Activated CD4-positive, alpha-beta memory T cell treated with anti-CD3 and anti-CD28 coated beads for 36 hours (primary cell): ENCODE data around the gene GAL3ST2. TPM values are rescaled to one million over a fixed set of nuclear protein-coding genes. Genes with fewer than 3 reads are reported as not detected.
A peak's percentile ranks its signal among the peaks of the same experiment; 100 is the strongest.

Experiments used
- CTCF ChIA-PET: fragments of 350-600 bp; sonication (Branson Sonifier 250); formaldehyde crosslinking; loops from one replicate; lab custom pipeline; 2021; ENCODE audit warnings: antibody characterized with exemption, inconsistent platforms; lab: Charles Lee
- POLR2A ChIA-PET: fragments of 350-600 bp; sonication (Branson Sonifier 250); formaldehyde crosslinking; loops from one replicate; lab custom pipeline; 2021; ENCODE audit warnings: antibody characterized with exemption; lab: Charles Lee
- DNase-seq: peaks from one replicate; pipeline ENCODE4 v3.0.0-alpha.2; 2020
- H3K27ac Mint-ChIP-seq: one replicate; pipeline ENCODE4 v1.8.0; 2021; ENCODE audit warnings: mixed read lengths
- H3K27me3 Mint-ChIP-seq: one replicate; pipeline ENCODE4 v1.8.0; 2021; ENCODE audit warnings: mixed read lengths
- H3K36me3 Mint-ChIP-seq: one replicate; pipeline ENCODE4 v1.8.0; 2021; ENCODE audit warnings: mixed read lengths
- H3K4me1 Mint-ChIP-seq: one replicate; pipeline ENCODE4 v1.8.0; 2021; ENCODE audit warnings: low read depth, mixed read lengths
- H3K4me3 Mint-ChIP-seq: one replicate; pipeline ENCODE4 v1.8.0; 2021; ENCODE audit warnings: mild to moderate bottlenecking, mixed read lengths
- H3K9me3 Mint-ChIP-seq: one replicate; pipeline ENCODE4 v1.8.0; 2021; ENCODE audit warnings: mixed read lengths
- intact Hi-C: fragments of 100-400 bp; cut with micrococcal nuclease; formaldehyde crosslinking; loops from one replicate; pipeline ENCODE4 v1.15.1; 2023
- total RNA-seq, 2 experiments: library from RNA; stranded (reverse); gene quantifications; one replicate each; pipeline ENCODE4 v1.2.3, GENCODE V29; 2021

The GAL3ST2 gene
- total RNA-seq, 2 experiments from 2014 or later = 0.65 to 0.93 TPM

DNA sequence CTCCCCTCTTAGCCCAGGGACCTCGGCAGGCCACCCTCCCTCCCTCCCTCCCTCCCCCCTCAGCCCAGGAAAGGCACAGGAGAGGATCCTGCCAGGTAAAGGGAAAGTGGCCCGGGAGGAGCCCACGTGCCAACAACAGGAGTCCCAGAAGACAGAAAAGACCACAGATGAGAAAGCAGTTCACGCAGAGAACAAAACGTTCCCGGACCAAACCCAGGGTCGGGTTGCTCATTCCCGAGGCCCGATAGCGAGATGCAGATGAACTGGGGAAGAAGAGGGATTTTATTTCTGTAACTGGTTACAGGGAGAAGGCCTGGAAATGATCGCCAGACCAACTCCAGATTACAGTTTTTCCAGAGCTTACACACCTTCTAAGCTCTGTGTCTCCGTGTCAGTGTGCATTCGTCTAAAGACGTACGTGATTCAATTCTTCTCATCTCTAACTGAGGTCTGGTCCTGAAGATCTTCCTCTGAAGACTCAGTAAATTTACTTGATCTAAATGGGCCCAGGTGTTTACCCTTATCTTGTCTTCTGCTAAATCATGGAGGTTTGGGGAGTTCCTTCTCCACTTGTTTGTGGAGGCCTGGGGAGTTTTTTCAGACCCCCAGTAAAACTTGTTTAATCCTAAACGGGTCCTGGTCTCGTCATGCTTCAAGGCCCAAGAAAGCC lies 31.6 kb downstream of the GAL3ST2 start:
- Mint-ChIP-seq H3K4me1 (peaks cover 9% of the 10 kb centered on the region), H3K9me3 (no peaks in the 10 kb centered on the region), H3K36me3 (no peaks in the 10 kb centered on the region), H3K4me3 (no peak overlapping the region), H3K27ac (no peak overlapping the region), H3K27me3 (peaks cover 6% of the 10 kb centered on the region)
- CTCF ChIA-PET = no interaction called here
- DNase-seq = peak; percentile 5
- intact Hi-C loops = no loop called here
- POLR2A ChIA-PET = no interaction called here

GRCh38 chr2:241808721-241809382 lies 32.2 kb downstream of the GAL3ST2 start, which contains the start of gene NEU4:
NEU4 (plus strand) TSS chr2:241809193; CDS start chr2:241814485, 5,292 bp downstream.
- POLR2A ChIA-PET = no interaction called here
- intact Hi-C loops = no loop called here
- H3K9me3 Mint-ChIP-seq = no peaks in the 10 kb centered on the region
- no peak within 1 kb of the TSS for H3K4me3 Mint-ChIP-seq
- peaks cover 4% of the 10 kb centered on the region for H3K27me3 Mint-ChIP-seq
- peaks cover 7% of the 10 kb centered on the region for H3K4me1 Mint-ChIP-seq
- CTCF ChIA-PET = no interaction called here
- H3K36me3 Mint-ChIP-seq = no peaks in the 10 kb centered on the region
- H3K27ac Mint-ChIP-seq = no peak within 1 kb of the TSS
- no peak for DNase-seq

DNA sequence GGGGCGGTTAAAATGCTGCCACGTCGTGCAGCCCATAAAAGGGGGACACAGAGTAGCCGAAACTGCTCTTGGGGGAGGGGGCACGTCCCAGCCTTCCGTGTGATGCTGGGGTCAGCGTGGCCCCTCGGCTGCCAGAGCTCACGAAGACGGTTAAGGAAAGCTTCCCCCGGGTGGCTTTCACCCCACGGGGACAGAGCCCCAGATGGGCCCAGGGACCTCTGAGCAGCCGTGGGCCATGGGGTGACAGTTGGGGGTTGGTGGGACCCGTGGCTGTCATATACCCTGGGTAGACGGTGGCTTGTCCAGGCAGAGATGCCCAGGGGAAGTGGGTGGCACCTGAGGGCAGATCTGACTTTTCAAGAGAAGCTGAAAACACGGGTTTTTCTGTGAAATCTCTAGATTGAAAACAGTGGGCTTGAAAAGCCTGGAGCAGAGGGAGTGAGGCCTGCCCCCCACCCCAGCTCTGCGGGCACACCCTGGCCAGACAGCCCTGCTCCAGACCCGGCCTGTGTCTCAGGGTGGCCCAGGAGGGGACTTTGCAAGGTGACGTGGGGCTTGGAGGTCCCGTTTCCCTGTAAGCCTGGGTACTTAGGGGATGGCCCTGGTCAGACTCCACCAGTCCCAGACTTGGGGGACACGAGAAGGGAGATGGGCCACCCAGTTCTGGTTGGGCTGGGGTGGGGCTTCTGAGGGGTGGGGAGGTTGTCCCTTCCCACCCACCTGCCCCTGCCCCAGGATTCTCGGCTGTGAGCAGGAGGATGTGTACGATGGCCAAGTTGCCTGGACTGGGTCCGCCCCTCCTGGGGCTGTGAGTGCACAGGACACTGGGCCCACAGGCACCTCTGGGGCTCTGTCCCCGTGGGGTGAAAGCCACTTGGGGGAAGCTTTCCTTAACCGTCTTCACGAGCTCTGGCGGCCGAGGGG lies 33.0 kb downstream of the GAL3ST2 start:
- Mint-ChIP-seq H3K4me3 (no peak overlapping the region), H3K36me3 (no peaks in the 10 kb centered on the region), H3K27me3 (peaks cover 4% of the 10 kb centered on the region), H3K27ac (no peak overlapping the region), H3K9me3 (no peaks in the 10 kb centered on the region), H3K4me1 (peaks cover 6% of the 10 kb centered on the region)
- DNase-seq = peak; percentile 7
- POLR2A ChIA-PET = no interaction called here
- CTCF ChIA-PET = no interaction called here
- intact Hi-C loops = no loop called here

DNA sequence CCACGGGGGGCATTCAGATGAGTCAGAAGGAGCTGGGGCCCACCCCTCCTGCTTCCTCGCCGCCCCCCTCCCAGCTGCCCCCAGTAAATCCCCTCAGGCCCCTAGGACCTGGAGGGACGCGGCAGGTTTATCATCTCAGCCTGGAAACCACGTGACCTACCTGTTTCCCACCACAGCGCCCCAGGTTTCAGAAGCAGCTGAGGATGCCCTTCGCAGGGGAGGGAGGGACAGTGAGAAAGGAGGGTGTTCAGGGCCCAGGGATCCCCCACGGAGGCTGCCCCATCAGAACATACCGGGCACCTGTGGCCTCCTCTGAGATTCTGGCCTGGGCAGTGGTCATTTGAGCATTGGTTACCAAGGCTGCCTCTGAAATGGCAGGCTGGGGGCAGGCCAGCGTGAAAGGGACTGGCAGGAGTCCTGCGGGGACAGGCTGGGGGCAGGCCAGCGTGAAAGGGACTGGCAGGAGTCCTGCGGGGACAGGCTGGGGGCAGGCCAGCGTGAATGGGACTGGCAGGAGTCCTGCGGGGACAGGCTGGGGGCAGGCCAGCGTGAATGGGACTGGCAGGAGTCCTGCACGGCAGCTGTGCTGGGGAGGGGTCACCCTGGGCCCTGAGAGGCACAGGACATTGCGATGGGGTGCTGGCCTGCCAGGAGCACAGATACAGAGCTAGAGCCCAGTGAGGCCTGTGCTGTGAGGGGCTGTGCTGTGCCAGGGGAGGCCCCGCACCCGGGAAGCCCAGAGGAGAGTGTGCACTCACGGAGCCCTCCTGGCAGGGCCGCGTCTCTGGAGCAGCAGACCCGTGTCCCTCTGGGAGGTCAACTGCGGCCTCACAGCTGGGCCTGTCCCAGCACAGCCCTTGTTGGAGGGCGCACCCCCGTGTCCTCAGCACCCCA lies 33.9 kb downstream of the GAL3ST2 start:
- DNase-seq = peak; percentile 7
- Mint-ChIP-seq H3K27ac (no peak overlapping the region), H3K36me3 (no peaks in the 10 kb centered on the region), H3K27me3 (peaks cover 4% of the 10 kb centered on the region), H3K4me3 (no peak overlapping the region), H3K9me3 (no peaks in the 10 kb centered on the region), H3K4me1 (peaks cover 2% of the 10 kb centered on the region)
- intact Hi-C loops = no loop called here
- ChIA-PET POLR2A (no interaction called here), CTCF (no interaction called here)

GRCh38 chr2:241811201-241811951 lies 34.8 kb downstream of the GAL3ST2 start:
- Mint-ChIP-seq H3K4me3 (no peak overlapping the region), H3K9me3 (no peaks in the 10 kb centered on the region), H3K27ac (no peak overlapping the region), H3K36me3 (no peaks in the 10 kb centered on the region), H3K27me3 (peaks cover 4% of the 10 kb centered on the region), H3K4me1 (peaks cover 2% of the 10 kb centered on the region)
- intact Hi-C loops = no loop called here
- DNase-seq = peak; percentile 8
- POLR2A ChIA-PET = no interaction called here
- CTCF ChIA-PET = no interaction called here

- Mint-ChIP-seq H3K36me3 (no peaks in the 10 kb centered on the region), H3K4me3 (no peak overlapping the region), H3K27ac (no peak overlapping the region), H3K4me1 (peaks cover 3% of the 10 kb centered on the region), H3K27me3 (peaks cover 4% of the 10 kb centered on the region), H3K9me3 (no peaks in the 10 kb centered on the region)
- intact Hi-C loops = no loop called here
- DNase-seq = no peak
- CTCF ChIA-PET = interaction anchor here (0.6 kb wide), 1 partner anchor 67 kb away, joined by 4 read pairs; no protein-coding TSS in a partner anchor
- POLR2A ChIA-PET = no interaction called here
Measured at GRCh38 chr2:241811952-241812729, 35.5 kb downstream of the GAL3ST2 start.

- peaks cover 4% of the 10 kb centered on the region for H3K27me3 Mint-ChIP-seq
- H3K4me3 Mint-ChIP-seq = no peak overlapping the region
- H3K4me1 Mint-ChIP-seq = peaks cover 9% of the 10 kb centered on the region
- H3K36me3 Mint-ChIP-seq = no peaks in the 10 kb centered on the region
- CTCF ChIA-PET = interaction anchor here (0.6 kb wide), 1 partner anchor 66 kb away, joined by 4 read pairs; no protein-coding TSS in a partner anchor
- no peak overlapping the region for H3K27ac Mint-ChIP-seq
- H3K9me3 Mint-ChIP-seq = no peaks in the 10 kb centered on the region
- intact Hi-C loops = no loop called here
- peak; percentile 9 for DNase-seq
- POLR2A ChIA-PET = no interaction called here
Measured at GRCh38 chr2:241812730-241813643, 36.4 kb downstream of the GAL3ST2 start.

- no peaks in the 10 kb centered on the region for H3K27me3 Mint-ChIP-seq
- intact Hi-C loops = no loop called here
- H3K36me3 Mint-ChIP-seq = no peaks in the 10 kb centered on the region
- CTCF ChIA-PET = no interaction called here
- H3K27ac Mint-ChIP-seq = no peak overlapping the region
- H3K4me3 Mint-ChIP-seq = no peak overlapping the region
- no peaks in the 10 kb centered on the region for H3K9me3 Mint-ChIP-seq
- peaks cover 9% of the 10 kb centered on the region for H3K4me1 Mint-ChIP-seq
- POLR2A ChIA-PET = no interaction called here
- DNase-seq = peak; percentile 17
Measured at GRCh38 chr2:241813644-241814392, 37.2 kb downstream of the GAL3ST2 start.

- H3K4me1 Mint-ChIP-seq = peaks cover 9% of the 10 kb centered on the region
- ChIA-PET POLR2A (no interaction called here), CTCF (no interaction called here)
- no peak overlapping the region for H3K4me3 Mint-ChIP-seq
- H3K27me3 Mint-ChIP-seq = no peaks in the 10 kb centered on the region
- H3K36me3 Mint-ChIP-seq = no peaks in the 10 kb centered on the region
- DNase-seq = peak; percentile 7
- H3K27ac Mint-ChIP-seq = no peak overlapping the region
- intact Hi-C loops = no loop called here
- no peaks in the 10 kb centered on the region for H3K9me3 Mint-ChIP-seq
Measured at GRCh38 chr2:241814393-241814642, 37.7 kb downstream of the GAL3ST2 start.
